ENCODE results near the gene SLC25A51. TPM values are rescaled to one million over a fixed set of nuclear protein-coding genes. Genes with fewer than 3 reads are reported as not detected.

Gene SLC25A51
- total and polyA plus RNA-seq, 2 experiments from 2014 or later = 5.3 to 22.0 TPM

GRCh38 chr9:37924538-37924937 is 20.6 kb upstream of the SLC25A51 start (continued):
- TF ChIP-seq NANOG (IDR thresholded peaks at IDR 0.05; ENCODE audit: borderline replicate concordance) (no peak), CREB1 (CRISPR knock-in tag; IDR thresholded peaks at IDR 0.05; ENCODE audit: low read depth) (no peak)
- TF ChIP-seq, protein P1, sequence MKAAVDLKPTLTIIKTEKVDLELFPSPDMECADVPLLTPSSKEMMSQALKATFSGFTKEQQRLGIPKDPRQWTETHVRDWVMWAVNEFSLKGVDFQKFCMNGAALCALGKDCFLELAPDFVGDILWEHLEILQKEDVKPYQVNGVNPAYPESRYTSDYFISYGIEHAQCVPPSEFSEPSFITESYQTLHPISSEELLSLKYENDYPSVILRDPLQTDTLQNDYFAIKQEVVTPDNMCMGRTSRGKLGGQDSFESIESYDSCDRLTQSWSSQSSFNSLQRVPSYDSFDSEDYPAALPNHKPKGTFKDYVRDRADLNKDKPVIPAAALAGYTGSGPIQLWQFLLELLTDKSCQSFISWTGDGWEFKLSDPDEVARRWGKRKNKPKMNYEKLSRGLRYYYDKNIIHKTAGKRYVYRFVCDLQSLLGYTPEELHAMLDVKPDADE (IDR thresholded peaks at IDR 0.05) = no peak

DNA sequence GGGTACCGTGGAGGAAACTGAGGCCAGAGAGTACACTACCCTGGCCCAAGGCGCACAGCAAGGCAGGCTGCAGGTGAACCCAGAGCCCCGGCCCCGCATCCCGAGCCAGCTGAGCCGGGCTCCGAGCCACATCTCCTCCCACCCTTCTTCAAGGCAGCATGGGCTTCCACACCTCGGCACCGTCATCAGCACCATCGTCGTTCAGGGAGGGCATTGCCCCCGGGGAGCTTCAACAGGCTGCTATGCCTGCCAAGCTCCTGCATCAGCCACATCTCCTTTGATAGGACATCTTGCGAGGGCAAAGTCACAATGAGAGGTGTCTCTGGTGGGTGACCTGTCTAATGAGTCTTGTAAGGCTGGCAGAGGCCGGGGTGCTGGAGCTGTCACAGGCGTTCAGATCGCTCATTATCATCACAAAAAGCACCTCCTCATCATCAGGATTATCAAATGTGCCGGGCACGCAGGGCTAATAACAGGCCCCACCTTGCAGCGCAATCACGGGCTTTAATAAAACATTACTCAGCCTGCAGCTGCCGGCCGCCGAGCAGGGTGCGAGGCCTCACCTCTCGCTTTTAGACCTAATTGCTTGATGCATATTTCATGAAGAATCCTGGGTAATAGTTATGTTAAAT is 20.0 kb upstream of the SLC25A51 start:
- no peak overlapping the region for H3K27ac ChIP-seq (ENCODE audit: low read depth)
- H3K4me1 Mint-ChIP-seq = peaks cover 58% of the 10 kb centered on the region
- H3K27me3 Mint-ChIP-seq (ENCODE audit: insufficient read depth, low read depth, poor library complexity) = peaks cover 11% of the 10 kb centered on the region
- TF ChIP-seq CREB1 (CRISPR knock-in tag; IDR thresholded peaks at IDR 0.05; ENCODE audit: low read depth) (no peak), JUNB (IDR thresholded peaks at IDR 0.05; ENCODE audit: unreplicated experiment) (no peak), EZH2phosphoT487 (IDR thresholded peaks at IDR 0.05; ENCODE audit: unreplicated experiment) (no peak), EZH2 (IDR thresholded peaks at IDR 0.05; ENCODE audit: low read depth, unreplicated experiment) (no peak), STAT1 (IDR thresholded peaks at IDR 0.05; ENCODE audit: unreplicated experiment) (no peak), POLR2AphosphoS5 (IDR thresholded peaks at IDR 0.05; ENCODE audit: low read depth) (no peak), ZNF331 (CRISPR knock-in tag; IDR thresholded peaks at IDR 0.05; ENCODE audit: low read depth) (no peak), CTCF (conservative IDR thresholded peaks at IDR 0.05; ENCODE audit: low read depth in 2 of 2) (no peak), ZNF114 (CRISPR knock-in tag; IDR thresholded peaks at IDR 0.05) (no peak), NANOG (IDR thresholded peaks at IDR 0.05; ENCODE audit: borderline replicate concordance) (no peak)
- TF ChIP-seq, protein P1 (IDR thresholded peaks at IDR 0.05) = no peak
- TF ChIP-seq, protein P2, sequence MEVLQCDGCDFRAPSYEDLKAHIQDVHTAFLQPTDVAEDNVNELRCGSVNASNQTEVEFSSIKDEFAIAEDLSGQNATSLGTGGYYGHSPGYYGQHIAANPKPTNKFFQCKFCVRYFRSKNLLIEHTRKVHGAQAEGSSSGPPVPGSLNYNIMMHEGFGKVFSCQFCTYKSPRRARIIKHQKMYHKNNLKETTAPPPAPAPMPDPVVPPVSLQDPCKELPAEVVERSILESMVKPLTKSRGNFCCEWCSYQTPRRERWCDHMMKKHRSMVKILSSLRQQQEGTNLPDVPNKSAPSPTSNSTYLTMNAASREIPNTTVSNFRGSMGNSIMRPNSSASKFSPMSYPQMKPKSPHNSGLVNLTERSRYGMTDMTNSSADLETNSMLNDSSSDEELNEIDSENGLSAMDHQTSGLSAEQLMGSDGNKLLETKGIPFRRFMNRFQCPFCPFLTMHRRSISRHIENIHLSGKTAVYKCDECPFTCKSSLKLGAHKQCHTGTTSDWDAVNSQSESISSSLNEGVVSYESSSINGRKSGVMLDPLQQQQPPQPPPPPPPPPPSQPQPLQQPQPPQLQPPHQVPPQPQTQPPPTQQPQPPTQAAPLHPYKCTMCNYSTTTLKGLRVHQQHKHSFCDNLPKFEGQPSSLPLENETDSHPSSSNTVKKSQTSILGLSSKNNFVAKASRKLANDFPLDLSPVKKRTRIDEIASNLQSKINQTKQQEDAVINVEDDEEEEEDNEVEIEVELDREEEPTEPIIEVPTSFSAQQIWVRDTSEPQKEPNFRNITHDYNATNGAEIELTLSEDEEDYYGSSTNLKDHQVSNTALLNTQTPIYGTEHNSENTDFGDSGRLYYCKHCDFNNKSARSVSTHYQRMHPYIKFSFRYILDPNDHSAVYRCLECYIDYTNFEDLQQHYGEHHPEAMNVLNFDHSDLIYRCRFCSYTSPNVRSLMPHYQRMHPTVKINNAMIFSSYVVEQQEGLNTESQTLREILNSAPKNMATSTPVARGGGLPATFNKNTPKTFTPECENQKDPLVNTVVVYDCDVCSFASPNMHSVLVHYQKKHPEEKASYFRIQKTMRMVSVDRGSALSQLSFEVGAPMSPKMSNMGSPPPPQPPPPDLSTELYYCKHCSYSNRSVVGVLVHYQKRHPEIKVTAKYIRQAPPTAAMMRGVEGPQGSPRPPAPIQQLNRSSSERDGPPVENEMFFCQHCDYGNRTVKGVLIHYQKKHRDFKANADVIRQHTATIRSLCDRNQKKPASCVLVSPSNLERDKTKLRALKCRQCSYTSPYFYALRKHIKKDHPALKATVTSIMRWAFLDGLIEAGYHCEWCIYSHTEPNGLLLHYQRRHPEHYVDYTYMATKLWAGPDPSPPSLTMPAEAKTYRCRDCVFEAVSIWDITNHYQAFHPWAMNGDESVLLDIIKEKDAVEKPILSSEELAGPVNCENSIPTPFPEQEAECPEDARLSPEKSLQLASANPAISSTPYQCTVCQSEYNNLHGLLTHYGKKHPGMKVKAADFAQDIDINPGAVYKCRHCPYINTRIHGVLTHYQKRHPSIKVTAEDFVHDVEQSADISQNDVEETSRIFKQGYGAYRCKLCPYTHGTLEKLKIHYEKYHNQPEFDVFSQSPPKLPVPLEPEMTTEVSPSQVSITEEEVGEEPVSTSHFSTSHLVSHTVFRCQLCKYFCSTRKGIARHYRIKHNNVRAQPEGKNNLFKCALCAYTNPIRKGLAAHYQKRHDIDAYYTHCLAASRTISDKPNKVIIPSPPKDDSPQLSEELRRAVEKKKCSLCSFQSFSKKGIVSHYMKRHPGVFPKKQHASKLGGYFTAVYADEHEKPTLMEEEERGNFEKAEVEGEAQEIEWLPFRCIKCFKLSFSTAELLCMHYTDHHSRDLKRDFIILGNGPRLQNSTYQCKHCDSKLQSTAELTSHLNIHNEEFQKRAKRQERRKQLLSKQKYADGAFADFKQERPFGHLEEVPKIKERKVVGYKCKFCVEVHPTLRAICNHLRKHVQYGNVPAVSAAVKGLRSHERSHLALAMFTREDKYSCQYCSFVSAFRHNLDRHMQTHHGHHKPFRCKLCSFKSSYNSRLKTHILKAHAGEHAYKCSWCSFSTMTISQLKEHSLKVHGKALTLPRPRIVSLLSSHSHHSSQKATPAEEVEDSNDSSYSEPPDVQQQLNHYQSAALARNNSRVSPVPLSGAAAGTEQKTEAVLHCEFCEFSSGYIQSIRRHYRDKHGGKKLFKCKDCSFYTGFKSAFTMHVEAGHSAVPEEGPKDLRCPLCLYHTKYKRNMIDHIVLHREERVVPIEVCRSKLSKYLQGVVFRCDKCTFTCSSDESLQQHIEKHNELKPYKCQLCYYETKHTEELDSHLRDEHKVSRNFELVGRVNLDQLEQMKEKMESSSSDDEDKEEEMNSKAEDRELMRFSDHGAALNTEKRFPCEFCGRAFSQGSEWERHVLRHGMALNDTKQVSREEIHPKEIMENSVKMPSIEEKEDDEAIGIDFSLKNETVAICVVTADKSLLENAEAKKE (CRISPR knock-in tag; IDR thresholded peaks at IDR 0.05) = no peak

More for the DNA sequence above, 20.0 kb upstream of the SLC25A51 start:
- Histone ChIP-seq H3K9me2 (ENCODE audit: insufficient read depth) (no peaks in the 10 kb centered on the region), H3K79me2 (replicated peaks; ENCODE audit: insufficient read depth) (no peaks in the 10 kb centered on the region), H3K27me3 (ENCODE audit: insufficient read depth) (no peaks in the 10 kb centered on the region), H4K20me1 (replicated peaks; ENCODE audit: insufficient read depth) (no peaks in the 10 kb centered on the region), H3K36me3 (ENCODE audit: insufficient read depth) (no peaks in the 10 kb centered on the region), H3K4me3 (no peak overlapping the region), H3K4me1 (ENCODE audit: insufficient read depth) (peaks cover 9% of the 10 kb centered on the region), H3F3A (replicated peaks; ENCODE audit: low read depth) (no peaks in the 10 kb centered on the region), H2AFZ (no peak overlapping the region), H3K4me2 (no peak overlapping the region)
- H3K9me3 Mint-ChIP-seq = no peaks in the 10 kb centered on the region
- DNase-seq (ENCODE audit: low spot score) (no peak), ATAC-seq (no peak)
- H3K27ac Mint-ChIP-seq = no peak overlapping the region
- H3K4me3 Mint-ChIP-seq = no peak overlapping the region
- no peaks in the 10 kb centered on the region for H3K36me3 Mint-ChIP-seq (ENCODE audit: low read depth)

Measured in GM23338 (cell line).